Keratinocyte (primary cell): ENCODE data around the gene NFAM1. TPM values are rescaled to one million over a fixed set of nuclear protein-coding genes. Genes with fewer than 3 reads are reported as not detected.

Experiments used
- DNase-seq: peaks from one replicate; pipeline ENCODE4 v3.0.0-alpha.2; 2011; ENCODE audit warnings: low read depth, missing footprints, low spot score
- FAIRE-seq: peaks from 2 replicates; lab custom pipeline; 2011; peaks lifted over from hg19 to GRCh38; lab: Jason Lieb, UNC
- H2AFZ ChIP-seq: 2 replicates; pipeline ENCODE4 v1.6.0; 2012; ENCODE audit warnings: low read length, control low read depth, inconsistent platforms; ENCODE audit not compliant: control insufficient read depth
- H3K27ac ChIP-seq: 2 replicates; pipeline ENCODE4 v1.5.1; 2011; ENCODE audit warnings: low read length; ENCODE audit not compliant: control insufficient read depth, insufficient read depth
- H3K27me3 ChIP-seq: 3 replicates; pipeline ENCODE4 v1.6.0; 2011; ENCODE audit warnings: low read length; ENCODE audit not compliant: control insufficient read depth, insufficient read depth; ENCODE audit errors: extremely low read depth
- H3K36me3 ChIP-seq, 2 experiments: 2 replicates in 1 of 2; 3 replicates in 1 of 2; pipeline ENCODE4 v1.5.1; 2011; ENCODE audit warnings: low read length in 2 of 2, mild to moderate bottlenecking in 1 of 2; ENCODE audit not compliant: control insufficient read depth in 2 of 2, insufficient read depth in 2 of 2; ENCODE audit errors: extremely low read depth in 1 of 2
- H3K4me1 ChIP-seq: 3 replicates; pipeline ENCODE4 v1.5.1; 2011; ENCODE audit warnings: low read length; ENCODE audit not compliant: control insufficient read depth, insufficient read depth; ENCODE audit errors: extremely low read depth
- H3K4me2 ChIP-seq: 3 replicates; pipeline ENCODE4 v1.6.0; 2011; ENCODE audit warnings: low read depth, low read length; ENCODE audit not compliant: control insufficient read depth, insufficient read depth; ENCODE audit errors: extremely low read depth
- H3K4me3 ChIP-seq, 3 experiments: fragments of 200-600 bp in 1 of 3; sonication (generic) in 1 of 3; 2 replicates in 2 of 3; 3 replicates in 1 of 3; pipeline ENCODE4 v1.5.1; 2011 to 2016; ENCODE audit warnings: low read length in 3 of 3, mild to moderate bottlenecking in 3 of 3, control low read depth in 2 of 3, inconsistent platforms in 1 of 3, low read depth in 1 of 3, mixed read lengths in 1 of 3, mixed run types in 1 of 3, moderate library complexity in 1 of 3; ENCODE audit not compliant: control insufficient read depth in 2 of 3, insufficient read depth in 2 of 3; ENCODE audit errors: extremely low read depth in 1 of 3
- H3K79me2 ChIP-seq: 2 replicates; pipeline ENCODE4 v1.6.0; 2012; ENCODE audit warnings: low read length; ENCODE audit not compliant: control insufficient read depth, insufficient read depth
- H3K9ac ChIP-seq: 3 replicates; pipeline ENCODE4 v1.6.0; 2011; ENCODE audit warnings: low read length; ENCODE audit not compliant: control insufficient read depth, insufficient read depth; ENCODE audit errors: extremely low read depth
- H3K9me1 ChIP-seq: 3 replicates; pipeline ENCODE4 v1.6.0; 2011; ENCODE audit warnings: low read length; ENCODE audit not compliant: control insufficient read depth, insufficient read depth; ENCODE audit errors: extremely low read depth
- H3K9me3 ChIP-seq: 2 replicates; pipeline ENCODE4 v1.5.1; 2012; ENCODE audit warnings: low read depth, low read length; ENCODE audit not compliant: control insufficient read depth
- H4K20me1 ChIP-seq: 3 replicates; pipeline ENCODE4 v1.6.0; 2011; ENCODE audit warnings: low read length; ENCODE audit not compliant: control insufficient read depth, insufficient read depth; ENCODE audit errors: extremely low read depth
- CTCF ChIP-seq, 3 experiments: IDR thresholded peaks in 1 of 3; conservative IDR thresholded peaks in 1 of 3; optimal IDR thresholded peaks in 1 of 3; 2 replicates in 2 of 3; 3 replicates in 1 of 3; pipeline versions ENCODE3 to v1.5.1; 2011; ENCODE audit warnings: low read length in 3 of 3, mild to moderate bottlenecking in 3 of 3, moderate library complexity in 2 of 3, control low read depth in 1 of 3, inconsistent platforms in 1 of 3; ENCODE audit not compliant: insufficient read depth in 2 of 3; ENCODE audit errors: extremely low read depth in 1 of 3
- EZH2 ChIP-seq: IDR thresholded peaks from one replicate; pipeline ENCODE4 v1.6.1; 2012; ENCODE audit warnings: inconsistent platforms, mild to moderate bottlenecking, low read length, moderate library complexity
- dilution Hi-C: fragments of 300-500 bp; cut with MboI; formaldehyde crosslinking; loops from one replicate; pipeline ENCODE4 v1.7.0; 2020; ENCODE audit warnings: low sequenced_read_pairs; ENCODE audit not compliant: extremely low pct_ligation_motif_present
- polyA plus RNA-seq, 5 experiments: library from polyadenylated mRNA; depleted of rRNA in 3 of 5; stranded (reverse) in 3 of 5; stranded (forward) in 1 of 5; unstranded in 1 of 5; fragments of >200 nt; gene quantifications; 1 replicate in 1 of 5; 2 replicates in 3 of 5; 3 replicates in 1 of 5; pipeline versions ENCODE4 v1.2.1 to v1.2.3, GENCODE V29; 2011 to 2012; ENCODE audit warnings: missing spikeins in 2 of 5, low read depth in 1 of 5, low replicate concordance in 1 of 5

Gene NFAM1
- polyA plus RNA-seq, 1 donor (not counting 4 experiments of a cell fraction or from before 2014, with no cell fraction given): not detected

- Histone ChIP-seq H3K4me1 (peaks cover 12% of the 10 kb centered on the region), H3K79me2 (no peaks in the 10 kb centered on the region), H3K4me2 (peak overlapping the region; percentile 2), H2AFZ (no peak overlapping the region), H3K27me3 (peaks cover 20% of the 10 kb centered on the region), H3K9me1 (no peaks in the 10 kb centered on the region), H3K9me3 (no peaks in the 10 kb centered on the region), H3K4me3 (no peak overlapping the region), H3K27ac (no peak overlapping the region), H4K20me1 (peaks cover 3% of the 10 kb centered on the region), H3K36me3 (no peaks in the 10 kb centered on the region), H3K9ac (no peak overlapping the region)
- FAIRE-seq (peak; percentile 23), DNase-seq (no peak)
- no peak for TF ChIP-seq EZH2
- TF ChIP-seq CTCF (optimal IDR thresholded peaks at IDR 0.05 in 1 of 3, IDR thresholded peaks at IDR 0.05 in 1 of 3, conservative IDR thresholded peaks at IDR 0.05 in 1 of 3; ENCODE audit: extremely low read depth in 1 of 3, insufficient read depth in 2 of 3, low read length in 3 of 3): no peak
- dilution Hi-C loops: no loop called here
These were observed 75.0 kb downstream of the NFAM1 start for GRCh38 chr22:42357221-42357620.

- Histone ChIP-seq H4K20me1 (no peaks in the 10 kb centered on the region), H3K9me1 (no peaks in the 10 kb centered on the region), H3K9me3 (no peaks in the 10 kb centered on the region), H3K4me2 (no peak overlapping the region), H3K9ac (no peak overlapping the region), H3K4me3 (no peak overlapping the region), H3K79me2 (no peaks in the 10 kb centered on the region), H3K36me3 (no peaks in the 10 kb centered on the region), H3K27me3 (peaks cover 16% of the 10 kb centered on the region), H2AFZ (no peak overlapping the region), H3K4me1 (peaks cover 12% of the 10 kb centered on the region), H3K27ac (no peak overlapping the region)
- TF ChIP-seq EZH2 (no peak), CTCF (optimal IDR thresholded peaks at IDR 0.05 in 1 of 3, IDR thresholded peaks at IDR 0.05 in 1 of 3, conservative IDR thresholded peaks at IDR 0.05 in 1 of 3; ENCODE audit: extremely low read depth in 1 of 3, insufficient read depth in 2 of 3, low read length in 3 of 3) (no peak)
- dilution Hi-C loops: no loop called here
- DNase-seq (no peak), FAIRE-seq (no peak)
These were observed 75.7 kb downstream of the NFAM1 start for GRCh38 chr22:42356533-42356932.
